Measurements from ENCODE around the gene OXSM.

Gene OXSM

GRCh38 chr3:25751725-25752124 lies 38.2 kb upstream of the OXSM start:
- H3K9ac ChIP-seq (ENCODE audit: low read length): no peak overlapping the region
- no peaks in the 10 kb centered on the region for H3K9me3 ChIP-seq (replicated peaks; ENCODE audit: insufficient read depth, low read length)
- no peaks in the 10 kb centered on the region for H3F3A ChIP-seq (ENCODE audit: insufficient read depth, low read length)
- no peaks in the 10 kb centered on the region for H3K9me2 ChIP-seq (replicated peaks; ENCODE audit: insufficient read depth, low read length)
- H3K27ac ChIP-seq (ENCODE audit: low read length): no peak overlapping the region
- peaks cover 10% of the 10 kb centered on the region for H3K36me3 ChIP-seq (replicated peaks; ENCODE audit: insufficient read depth, low read length)
- no peaks in the 10 kb centered on the region for H3K27me3 ChIP-seq (replicated peaks; ENCODE audit: insufficient read depth, low read length)
- H3K4me3 ChIP-seq (ENCODE audit: low read length): no peak overlapping the region
- H4K20me1 ChIP-seq (ENCODE audit: insufficient read depth, low read length): no peaks in the 10 kb centered on the region
- H3K4me2 ChIP-seq (ENCODE audit: low read depth, low read length): no peak overlapping the region
- H2AFZ ChIP-seq (ENCODE audit: low read length): no peak overlapping the region
- TF ChIP-seq EZH2phosphoT487 (IDR thresholded peaks at IDR 0.05; ENCODE audit: low read length): no peak
- TF ChIP-seq EZH2 (optimal IDR thresholded peaks at IDR 0.05; ENCODE audit: low read depth, low read length): no peak
- TF ChIP-seq CTCF (IDR thresholded peaks at IDR 0.05; ENCODE audit: low read length): no peak
- H3K4me1 ChIP-seq (ENCODE audit: low read length): peaks cover 17% of the 10 kb centered on the region
- H3K79me2 ChIP-seq (ENCODE audit: low read length): peaks cover 65% of the 10 kb centered on the region
- no peak for DNase-seq

- peaks cover 8% of the 10 kb centered on the region for H3K36me3 ChIP-seq (replicated peaks; ENCODE audit: insufficient read depth, low read length)
- no peaks in the 10 kb centered on the region for H4K20me1 ChIP-seq (ENCODE audit: insufficient read depth, low read length)
- peaks cover 91% of the 10 kb centered on the region for H3K79me2 ChIP-seq (ENCODE audit: low read length)
- H3K9me2 ChIP-seq (replicated peaks; ENCODE audit: insufficient read depth, low read length): no peaks in the 10 kb centered on the region
- DNase-seq: peak; percentile 79
- peaks cover 7% of the 10 kb centered on the region; the same call in 1 of the 2 replicates for H3K4me1 ChIP-seq (ENCODE audit: low read length)
- TF ChIP-seq EZH2phosphoT487 (IDR thresholded peaks at IDR 0.05; ENCODE audit: low read length): no peak
- TF ChIP-seq CTCF (IDR thresholded peaks at IDR 0.05; ENCODE audit: low read length): no peak
- TF ChIP-seq EZH2 (optimal IDR thresholded peaks at IDR 0.05; ENCODE audit: low read depth, low read length): no peak
- peak overlapping the region; percentile 43; the same call in 1 of the 2 replicates for H3K27ac ChIP-seq (ENCODE audit: low read length)
- H2AFZ ChIP-seq (ENCODE audit: low read length): no peak overlapping the region
- peak overlapping the region; percentile 37; the same call in 1 of the 2 replicates for H3K4me2 ChIP-seq (ENCODE audit: low read depth, low read length)
- H3K9me3 ChIP-seq (replicated peaks; ENCODE audit: insufficient read depth, low read length): no peaks in the 10 kb centered on the region
- H3K9ac ChIP-seq (ENCODE audit: low read length): no peak overlapping the region
- H3K4me3 ChIP-seq (ENCODE audit: low read length): no peak overlapping the region
- H3F3A ChIP-seq (ENCODE audit: insufficient read depth, low read length): peaks cover 15% of the 10 kb centered on the region
- no peaks in the 10 kb centered on the region for H3K27me3 ChIP-seq (replicated peaks; ENCODE audit: insufficient read depth, low read length)
These were observed 21.0 kb upstream of the OXSM start for GRCh38 chr3:25768851-25769250.

- Histone ChIP-seq H3K36me3 (replicated peaks; ENCODE audit: insufficient read depth, low read length) (peaks cover 41% of the 10 kb centered on the region), H3K9ac (ENCODE audit: low read length) (no peak overlapping the region), H3K9me3 (replicated peaks; ENCODE audit: insufficient read depth, low read length) (no peaks in the 10 kb centered on the region), H3F3A (ENCODE audit: insufficient read depth, low read length) (0 out of 2 replicates have a peak, but pooled peaks cover 3% of the 10 kb centered on the region), H3K4me2 (ENCODE audit: low read depth, low read length) (no peak overlapping the region), H3K27me3 (replicated peaks; ENCODE audit: insufficient read depth, low read length) (no peaks in the 10 kb centered on the region), H3K4me1 (ENCODE audit: low read length) (peaks cover 2% of the 10 kb centered on the region; the same call in 1 of the 2 replicates), H3K4me3 (ENCODE audit: low read length) (no peak overlapping the region), H3K79me2 (ENCODE audit: low read length) (peaks cover 88% of the 10 kb centered on the region), H4K20me1 (ENCODE audit: insufficient read depth, low read length) (no peaks in the 10 kb centered on the region), H3K9me2 (replicated peaks; ENCODE audit: insufficient read depth, low read length) (no peaks in the 10 kb centered on the region), H3K27ac (ENCODE audit: low read length) (no peak overlapping the region), H2AFZ (ENCODE audit: low read length) (no peak overlapping the region)
- TF ChIP-seq EZH2 (optimal IDR thresholded peaks at IDR 0.05; ENCODE audit: low read depth, low read length) (no peak), CTCF (IDR thresholded peaks at IDR 0.05; ENCODE audit: low read length) (no peak), EZH2phosphoT487 (IDR thresholded peaks at IDR 0.05; ENCODE audit: low read length) (no peak)
- no peak for DNase-seq
These were observed 14.0 kb upstream of the OXSM start for GRCh38 chr3:25775936-25776335.
